Kidney (tissue), 14 donors: ENCODE results near the gene PLA2G4E. TPM values are rescaled to one million over a fixed set of nuclear protein-coding genes. Genes with fewer than 3 reads are reported as not detected.
A peak's percentile ranks its signal among the peaks of the same experiment; 100 is the strongest.

ENCODE experiments used
- DNase-seq, 5 donors: peaks; one replicate each; pipeline ENCODE4 v3.0.0-alpha.2; 2013 to 2020
- FAIRE-seq: peaks from 2 replicates; lab custom pipeline; 2012; peaks lifted over from hg19 to GRCh38; lab: Jason Lieb, UNC
- H3K27ac ChIP-seq, 2 donors: one replicate each; pipeline ENCODE4 v1.7.0; 2013; ENCODE audit warnings: low read depth in 2 of 2, low read length in 2 of 2, inconsistent platforms in 1 of 2
- H3K27me3 ChIP-seq: one replicate; pipeline ENCODE4 v1.7.1; 2013; ENCODE audit warnings: low read length, inconsistent platforms; ENCODE audit not compliant: control insufficient read depth, insufficient read depth
- H3K36me3 ChIP-seq, 3 donors: one replicate each; pipeline versions ENCODE4 v1.7.0 to v1.7.1; 2013; ENCODE audit warnings: low read length in 3 of 3, control low read depth in 1 of 3, inconsistent platforms in 1 of 3; ENCODE audit not compliant: insufficient read depth in 3 of 3, control insufficient read depth in 2 of 3
- H3K4me1 ChIP-seq, 3 donors: one replicate each; pipeline versions ENCODE4 v1.7.0 to v1.7.1; 2013; ENCODE audit warnings: low read length in 3 of 3, inconsistent platforms in 1 of 3, low read depth in 1 of 3; ENCODE audit not compliant: control insufficient read depth in 2 of 3, insufficient read depth in 2 of 3
- H3K4me3 ChIP-seq, 3 donors: one replicate each; pipeline versions ENCODE4 v1.7.0 to v1.8.1; 2013; ENCODE audit warnings: low read length in 3 of 3, control low read depth in 1 of 3, inconsistent platforms in 1 of 3
- H3K9ac ChIP-seq, 3 donors: one replicate each; pipeline versions ENCODE4 v1.7.0 to v1.7.1; 2013; ENCODE audit warnings: low read length in 3 of 3, control low read depth in 1 of 3, inconsistent platforms in 1 of 3
- H3K9me3 ChIP-seq, 3 donors: one replicate each; pipeline versions ENCODE4 v1.7.0 to v1.7.1; 2013; ENCODE audit warnings: low read length in 3 of 3, control low read depth in 1 of 3, inconsistent platforms in 1 of 3; ENCODE audit not compliant: control insufficient read depth in 2 of 3, insufficient read depth in 1 of 3
- CTCF ChIP-seq: IDR thresholded peaks from 3 replicates; pipeline ENCODE4 v1.5.1; 2012; ENCODE audit warnings: mild to moderate bottlenecking, moderate library complexity, borderline replicate concordance; ENCODE audit not compliant: insufficient read depth; ENCODE audit errors: extremely low read depth
- intact Hi-C: fragments of 100-400 bp; cut with DNase I; formaldehyde crosslinking; loops from one replicate; pipeline ENCODE4 v1.11.1; 2022
- polyA plus RNA-seq: library from polyadenylated mRNA; stranded (reverse); fragments of 350-450 nt; fragmentation: Illumina TruSeq; extraction: RNeasy Lipid Tissue Mini Kit (QIAGEN cat#74804); gene quantifications from one replicate; pipeline ENCODE4 v1.2.3, GENCODE V29; 2014; ENCODE audit warnings: low read depth, low replicate concordance; ENCODE audit not compliant: insufficient read depth
- total RNA-seq: library from RNA; stranded (reverse); fragmentation: NEBNext Ultra II Directional; extraction: Animal tissue kit (Norgen Biotek cat#: 25700); gene quantifications from one replicate; pipeline ENCODE4 v1.2.1, GENCODE V29; 2021
- donor health status: control.
- donor health status: control.
- donor health status: control.
- donor health status: control.
- donor health status: control.
- donor health status: DM: yes; HTN: yes; CAD: no.
- donor health status: Normal renal cell carcinoma (clear cell type).

The PLA2G4E gene
- total and polyA plus RNA-seq, 2 donors from 2014 or later, result not detected

DNA sequence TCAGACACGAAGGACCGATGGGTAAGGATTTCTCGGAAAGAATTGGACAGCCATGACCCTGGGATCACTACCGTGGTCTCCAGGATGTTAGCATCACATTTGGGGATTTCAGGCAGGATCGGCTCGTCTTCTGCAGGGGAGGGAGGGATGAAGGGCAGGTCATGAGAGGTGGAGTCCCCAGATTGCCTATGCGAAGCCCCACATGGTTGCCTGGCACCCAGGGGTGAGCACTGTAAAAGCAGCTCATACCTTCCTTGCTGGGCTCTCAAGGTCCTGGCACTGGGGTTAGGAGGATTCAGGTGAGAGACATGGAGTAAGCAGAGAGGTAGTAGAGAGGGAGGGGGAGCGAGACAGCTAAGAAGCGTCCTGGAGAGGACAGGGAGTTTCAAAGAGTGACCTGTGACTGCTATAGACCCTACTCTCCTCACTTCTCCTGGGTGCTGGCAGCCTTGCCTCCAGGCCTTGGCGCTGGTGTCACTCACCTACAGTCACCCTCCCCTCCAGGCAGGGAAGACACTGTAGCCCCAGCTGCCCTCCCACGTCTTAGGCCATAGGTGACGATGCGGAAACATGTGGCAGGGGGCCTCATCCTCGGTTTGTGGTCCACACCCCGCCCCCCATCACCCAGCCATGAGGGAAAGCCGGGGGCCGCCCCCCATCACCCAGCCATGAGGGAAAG is 33.5 kb downstream of the PLA2G4E start:
- no peak overlapping the region for H3K4me3 ChIP-seq
- no peak for FAIRE-seq

GRCh38 chr15:41985236-41986160 is 35.3 kb downstream of the PLA2G4E start:
- Histone ChIP-seq H3K36me3 (no peaks in the 10 kb centered on the region), H3K9ac (no peak overlapping the region), H3K4me3 (no peak overlapping the region), H3K9me3 (no peaks in the 10 kb centered on the region), H3K4me1 (no peaks in the 10 kb centered on the region), H3K27ac (no peak overlapping the region), H3K27me3 (no peaks in the 10 kb centered on the region)
- DNase-seq (peak in 1 of 5 donors; percentile 2), FAIRE-seq (no peak)
- no peak for TF ChIP-seq CTCF
- intact Hi-C loops, result no loop called here

More for the DNA sequence above, 33.5 kb downstream of the PLA2G4E start:
- DNase-seq, result no peak
- no peak overlapping the region for H3K9ac ChIP-seq
- H3K36me3 ChIP-seq, result no peaks in the 10 kb centered on the region
- H3K27ac ChIP-seq, result no peak overlapping the region
- no peaks in the 10 kb centered on the region for H3K27me3 ChIP-seq
- no peaks in the 10 kb centered on the region for H3K4me1 ChIP-seq
- no peak for TF ChIP-seq CTCF
- intact Hi-C loops, result no loop called here
- H3K9me3 ChIP-seq, result no peaks in the 10 kb centered on the region

- Histone ChIP-seq H3K27me3 (no peaks in the 10 kb centered on the region), H3K27ac (no peak overlapping the region), H3K36me3 (no peaks in the 10 kb centered on the region), H3K4me1 (no peaks in the 10 kb centered on the region), H3K9ac (no peak overlapping the region), H3K9me3 (no peaks in the 10 kb centered on the region), H3K4me3 (no peak overlapping the region)
- intact Hi-C loops, result no loop called here
- DNase-seq, result peak in 1 of 5 donors; percentile 16
- no peak for TF ChIP-seq CTCF
- FAIRE-seq, result no peak
Observed at GRCh38 chr15:41984622-41985021, 36.2 kb downstream of the PLA2G4E start.
